Testis (tissue), 2 donors: ENCODE measurements around the gene MAP2K2.

Source experiments
- POLR2A ChIP-seq: fragments of 450-650 bp; IDR thresholded peaks from one replicate; pipeline ENCODE4 v1.6.1; 2017; ENCODE audit warnings: antibody characterized with exemption, mild to moderate bottlenecking, moderate library complexity
- TF ChIP-seq, protein P1 (sequence below), 3 experiments: fragments of 450-650 bp in 2 of 3; fragments of 200-600 bp in 1 of 3; sonication (generic) in 1 of 3; IDR thresholded peaks; one replicate each; pipeline ENCODE4 v1.5.1; 2016 to 2019; ENCODE audit warnings: antibody characterized with exemption in 3 of 3, mild to moderate bottlenecking in 2 of 3, moderate library complexity in 1 of 3

- TF ChIP-seq, protein P1, sequence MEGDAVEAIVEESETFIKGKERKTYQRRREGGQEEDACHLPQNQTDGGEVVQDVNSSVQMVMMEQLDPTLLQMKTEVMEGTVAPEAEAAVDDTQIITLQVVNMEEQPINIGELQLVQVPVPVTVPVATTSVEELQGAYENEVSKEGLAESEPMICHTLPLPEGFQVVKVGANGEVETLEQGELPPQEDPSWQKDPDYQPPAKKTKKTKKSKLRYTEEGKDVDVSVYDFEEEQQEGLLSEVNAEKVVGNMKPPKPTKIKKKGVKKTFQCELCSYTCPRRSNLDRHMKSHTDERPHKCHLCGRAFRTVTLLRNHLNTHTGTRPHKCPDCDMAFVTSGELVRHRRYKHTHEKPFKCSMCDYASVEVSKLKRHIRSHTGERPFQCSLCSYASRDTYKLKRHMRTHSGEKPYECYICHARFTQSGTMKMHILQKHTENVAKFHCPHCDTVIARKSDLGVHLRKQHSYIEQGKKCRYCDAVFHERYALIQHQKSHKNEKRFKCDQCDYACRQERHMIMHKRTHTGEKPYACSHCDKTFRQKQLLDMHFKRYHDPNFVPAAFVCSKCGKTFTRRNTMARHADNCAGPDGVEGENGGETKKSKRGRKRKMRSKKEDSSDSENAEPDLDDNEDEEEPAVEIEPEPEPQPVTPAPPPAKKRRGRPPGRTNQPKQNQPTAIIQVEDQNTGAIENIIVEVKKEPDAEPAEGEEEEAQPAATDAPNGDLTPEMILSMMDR (IDR thresholded peaks at IDR 0.05) = no peak
- TF ChIP-seq POLR2A = no peak
Observed at GRCh38 chr19:4059891-4060620, 63.9 kb downstream of the MAP2K2 start.
